Trophoblast cell (in vitro differentiated cells and primary cell): ENCODE results near the gene ZNF215. TPM values are rescaled to one million over a fixed set of nuclear protein-coding genes. Genes with fewer than 3 reads are reported as not detected.
"Not testable (repeated sequence)": the region's sequence is repeated elsewhere in the genome, so short reads cannot be mapped to it uniquely, and the experiment has no call there.

ENCODE experiments used
- DNase-seq, 2 donors: peaks; one replicate each; pipeline ENCODE4 v3.0.0-alpha.2; 2016
- H2AFZ ChIP-seq: 2 replicates; pipeline ENCODE4 v1.6.1; 2013; ENCODE audit warnings: low read length, moderate library complexity, mild to moderate bottlenecking; ENCODE audit not compliant: insufficient read depth, poor library complexity
- H2AK5ac ChIP-seq: 2 replicates; pipeline ENCODE4 v1.6.1; 2013; ENCODE audit warnings: mild to moderate bottlenecking, low read length
- H2BK120ac ChIP-seq: 2 replicates; pipeline ENCODE4 v1.6.1; 2013; ENCODE audit warnings: low read length, mild to moderate bottlenecking, moderate library complexity; ENCODE audit not compliant: insufficient read depth, poor library complexity
- H2BK12ac ChIP-seq: 2 replicates; pipeline ENCODE4 v1.6.1; 2013; ENCODE audit warnings: mild to moderate bottlenecking, low read length, moderate library complexity
- H2BK5ac ChIP-seq: 2 replicates; pipeline ENCODE4 v1.6.1; 2013; ENCODE audit warnings: low read length, low read depth, moderate library complexity, mild to moderate bottlenecking; ENCODE audit not compliant: poor library complexity
- H3K14ac ChIP-seq: 2 replicates; pipeline ENCODE4 v1.6.1; 2013; ENCODE audit warnings: mild to moderate bottlenecking, low read length
- H3K18ac ChIP-seq: 2 replicates; pipeline ENCODE4 v1.6.1; 2013; ENCODE audit warnings: mild to moderate bottlenecking, low read length
- H3K23ac ChIP-seq: 2 replicates; pipeline ENCODE4 v1.6.1; 2013; ENCODE audit warnings: low read length
- H3K27ac ChIP-seq: 2 replicates; pipeline ENCODE4 v1.5.1; 2013; ENCODE audit warnings: low read depth, mild to moderate bottlenecking, inconsistent platforms, low read length, moderate library complexity
- H3K27me3 ChIP-seq: 2 replicates; pipeline ENCODE4 v1.6.1; 2013; ENCODE audit warnings: inconsistent platforms, mild to moderate bottlenecking, low read length, moderate library complexity; ENCODE audit not compliant: insufficient read depth
- H3K36me3 ChIP-seq, 2 experiments: 1 replicate in 1 of 2; 2 replicates in 1 of 2; pipeline ENCODE4 v1.6.1; 2013; ENCODE audit warnings: low read length in 2 of 2, mild to moderate bottlenecking in 2 of 2, moderate library complexity in 1 of 2; ENCODE audit not compliant: insufficient read depth in 2 of 2, control insufficient read depth in 1 of 2
- H3K4ac ChIP-seq: 2 replicates; pipeline ENCODE4 v1.6.1; 2013; ENCODE audit warnings: low read depth, mild to moderate bottlenecking, low read length, moderate library complexity
- H3K4me1 ChIP-seq, 2 experiments: 1 replicate in 1 of 2; 2 replicates in 1 of 2; pipeline ENCODE4 v1.6.1; 2013; ENCODE audit warnings: low read length in 2 of 2, mild to moderate bottlenecking in 2 of 2, moderate library complexity in 1 of 2; ENCODE audit not compliant: insufficient read depth in 2 of 2, control insufficient read depth in 1 of 2
- H3K4me2 ChIP-seq: 2 replicates; pipeline ENCODE4 v1.6.1; 2013; ENCODE audit warnings: inconsistent platforms, mild to moderate bottlenecking, low read length, moderate library complexity
- H3K4me3 ChIP-seq: 2 replicates; pipeline ENCODE4 v1.5.1; 2013; ENCODE audit warnings: mild to moderate bottlenecking, low read depth, low read length, inconsistent platforms
- H3K79me1 ChIP-seq: one replicate; pipeline ENCODE4 v1.6.1; 2013; ENCODE audit warnings: low read length
- H3K79me2 ChIP-seq: 2 replicates; pipeline ENCODE4 v1.6.1; 2013; ENCODE audit warnings: low read length, mild to moderate bottlenecking; ENCODE audit not compliant: control insufficient read depth, insufficient read depth, poor library complexity
- H3K9ac ChIP-seq: 2 replicates; pipeline ENCODE4 v1.6.1; 2013; ENCODE audit warnings: mild to moderate bottlenecking, low read length
- H3K9me3 ChIP-seq: 2 replicates; pipeline ENCODE4 v1.6.1; 2013; ENCODE audit warnings: low read depth, mild to moderate bottlenecking, control low read depth, inconsistent platforms, low read length; ENCODE audit not compliant: insufficient read depth
- H4K12ac ChIP-seq: 2 replicates; pipeline ENCODE4 v1.6.1; 2013; ENCODE audit warnings: low read depth, mild to moderate bottlenecking, low read length, moderate library complexity
- H4K8ac ChIP-seq: 2 replicates; pipeline ENCODE4 v1.6.1; 2013; ENCODE audit warnings: low read depth, mild to moderate bottlenecking, low read length, moderate library complexity
- H4K91ac ChIP-seq: one replicate; pipeline ENCODE4 v1.6.1; 2013; ENCODE audit warnings: low read depth, mild to moderate bottlenecking, low read length, moderate library complexity
- WGBS: extraction: QIAGEN DNeasy Blood & Tissue Kit; methylation state at CpG from one replicate; pipeline ENCODE4 v1.1.7; 2013; ENCODE audit warnings: missing lambda C conversion rate; ENCODE audit not compliant: insufficient read length, insufficient coverage; ENCODE audit errors: extremely low coverage; 5-methylcytosine and 5-hydroxymethylcytosine counted together
- polyA plus RNA-seq: library from polyadenylated mRNA; stranded (reverse); fragments of 200-250 nt; gene quantifications from 2 replicates; pipeline ENCODE4 v1.2.3, GENCODE V29; 2013

Gene ZNF215
- polyA plus RNA-seq = 4.0 TPM in 2 replicates

DNA sequence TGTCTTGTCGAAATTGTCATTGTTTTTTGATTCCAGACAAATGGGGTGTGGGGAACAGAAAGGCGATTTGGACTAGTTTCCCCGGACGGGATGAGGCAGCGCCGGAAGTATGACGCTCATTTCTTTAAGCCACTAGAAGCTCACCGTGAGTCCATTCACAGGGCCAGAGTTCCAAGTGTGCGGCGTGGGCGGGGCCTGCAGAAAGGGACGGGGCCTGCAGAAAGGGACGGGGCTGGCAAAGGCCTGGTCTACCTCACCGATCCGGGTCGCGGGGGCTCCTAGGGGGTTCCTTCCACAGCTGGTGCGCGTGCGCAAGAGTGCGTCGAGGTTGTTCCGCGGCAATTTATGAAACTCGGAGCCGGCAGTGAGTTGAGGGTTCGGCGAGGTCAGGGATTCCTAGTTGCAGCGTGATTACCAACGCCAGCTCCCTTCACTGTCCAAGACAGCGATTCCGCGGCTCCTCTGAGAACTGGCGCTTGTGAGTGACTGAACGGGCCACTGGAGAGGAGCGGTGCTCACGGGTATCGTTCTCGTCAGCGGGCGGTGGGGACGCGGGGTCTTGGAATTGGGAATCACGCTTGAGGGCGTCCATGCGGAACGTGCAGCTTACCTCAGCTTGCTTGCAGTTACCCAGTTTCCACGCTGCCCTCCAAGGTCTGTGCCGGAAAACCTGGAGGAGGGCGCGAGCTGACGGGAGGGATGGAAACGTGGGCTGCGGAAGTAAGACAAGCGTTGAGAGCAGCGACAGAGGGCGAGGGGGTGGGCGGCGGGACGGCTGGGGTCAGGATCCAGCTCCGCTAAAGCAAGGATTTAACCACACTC lies at the start of gene ZNF215:
TSS of gene ZNF215 (plus strand) at position 219 of the 822 bp plus-strand sequence. CDS start 5,847 bp downstream, outside the sequence.
- peak within 1 kb of the TSS; percentile 61 for H3K18ac ChIP-seq
- peak within 1 kb of the TSS; percentile 49 for H3K9ac ChIP-seq
- H3K36me3 ChIP-seq = no peaks in the 10 kb centered on the region
- peak within 1 kb of the TSS; percentile 35 for H3K27ac ChIP-seq
- H3K9me3 ChIP-seq = no peaks in the 10 kb centered on the region
- peak within 1 kb of the TSS; percentile 75 for H4K8ac ChIP-seq
- H3K23ac ChIP-seq = no peak within 1 kb of the TSS
- H2AK5ac ChIP-seq = no peak within 1 kb of the TSS
- peaks cover 3% of the 10 kb centered on the region for H3K79me2 ChIP-seq
- H4K12ac ChIP-seq = peak within 1 kb of the TSS; percentile 1
- H2AFZ ChIP-seq = peak within 1 kb of the TSS; percentile 81
- peak within 1 kb of the TSS; percentile 79 for H3K4me3 ChIP-seq
- peak within 1 kb of the TSS; percentile 76 for H3K14ac ChIP-seq
- H2BK12ac ChIP-seq = no peak within 1 kb of the TSS
- H3K4ac ChIP-seq = peak within 1 kb of the TSS; percentile 12
- no peak within 1 kb of the TSS for H2BK5ac ChIP-seq
- DNase-seq = peak; percentile 82 to 89
- WGBS = no CpG with 5 or more reads among the region's 61 CpGs
- peak within 1 kb of the TSS; percentile 71 for H3K4me2 ChIP-seq
- peaks cover 0 to 8% of the 10 kb centered on the region in 2 experiments for H3K4me1 ChIP-seq
- H3K79me1 ChIP-seq = peaks cover 3% of the 10 kb centered on the region
- H2BK120ac ChIP-seq = peak within 1 kb of the TSS; percentile 9
- H4K91ac ChIP-seq = peak within 1 kb of the TSS; percentile 61
- H3K27me3 ChIP-seq = no peaks in the 10 kb centered on the region

GRCh38 chr11:6876914-6877313 lies 49.3 kb upstream of the ZNF215 start:
- H4K12ac ChIP-seq = no peak overlapping the region
- no peak overlapping the region for H3K18ac ChIP-seq
- H2BK5ac ChIP-seq = no peak overlapping the region
- H3K9ac ChIP-seq = no peak overlapping the region
- no peak overlapping the region for H3K4me3 ChIP-seq
- no peak overlapping the region for H3K27ac ChIP-seq
- no peak overlapping the region for H2AFZ ChIP-seq
- H3K4me2 ChIP-seq = no peak overlapping the region
- H2BK120ac ChIP-seq = no peak overlapping the region
- no peaks in the 10 kb centered on the region for H3K27me3 ChIP-seq
- no peak overlapping the region for H2BK12ac ChIP-seq
- no peak overlapping the region for H3K4ac ChIP-seq
- H3K9me3 ChIP-seq = peaks cover 5% of the 10 kb centered on the region
- H4K91ac ChIP-seq = no peak overlapping the region
- H3K79me2 ChIP-seq = no peaks in the 10 kb centered on the region
- no CpG with 5 or more reads among the region's 3 CpGs for WGBS
- no peak for DNase-seq
- no peaks in the 10 kb centered on the region for H3K79me1 ChIP-seq
- no peak overlapping the region for H4K8ac ChIP-seq
- no peak overlapping the region for H3K14ac ChIP-seq
- no peaks in the 10 kb centered on the region for H3K4me1 ChIP-seq
- no peak overlapping the region for H2AK5ac ChIP-seq
- peak overlapping the region; percentile 22 for H3K23ac ChIP-seq
- no peaks in the 10 kb centered on the region for H3K36me3 ChIP-seq

DNA sequence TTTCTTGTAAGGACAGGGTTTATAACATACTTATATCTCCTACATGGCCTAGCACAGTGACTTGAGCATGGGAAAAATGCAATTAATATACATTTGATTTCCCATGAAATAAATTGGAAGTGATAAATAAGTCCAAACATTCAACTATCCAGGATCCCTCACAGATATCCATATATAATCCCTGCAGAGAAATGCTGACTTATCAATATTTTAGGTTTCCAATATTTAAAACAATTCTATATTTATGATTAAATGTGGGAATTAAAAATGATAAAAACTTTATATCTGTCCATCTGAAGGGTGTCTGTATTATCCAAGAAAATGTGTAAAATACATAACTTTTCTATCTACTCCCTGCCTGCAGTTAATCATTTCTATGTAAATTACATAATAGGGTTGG lies 43.5 kb upstream of the ZNF215 start:
- no peak overlapping the region for H2AFZ ChIP-seq
- no peak overlapping the region for H3K4ac ChIP-seq
- no peaks in the 10 kb centered on the region for H3K9me3 ChIP-seq
- H3K27ac ChIP-seq = no peak overlapping the region
- H3K4me1 ChIP-seq = no peaks in the 10 kb centered on the region
- H3K23ac ChIP-seq = no peak overlapping the region
- H2BK12ac ChIP-seq = no peak overlapping the region
- no peaks in the 10 kb centered on the region for H3K79me1 ChIP-seq
- no peak overlapping the region for H3K4me2 ChIP-seq
- no peak overlapping the region for H2AK5ac ChIP-seq
- H3K9ac ChIP-seq = no peak overlapping the region
- H3K27me3 ChIP-seq = no peaks in the 10 kb centered on the region
- H4K8ac ChIP-seq = no peak overlapping the region
- no peak overlapping the region for H3K18ac ChIP-seq
- DNase-seq = no peak
- no peaks in the 10 kb centered on the region for H3K79me2 ChIP-seq
- no peaks in the 10 kb centered on the region for H3K36me3 ChIP-seq
- H4K12ac ChIP-seq = no peak overlapping the region
- no peak overlapping the region for H2BK5ac ChIP-seq
- no peak overlapping the region for H3K14ac ChIP-seq
- no peak overlapping the region for H2BK120ac ChIP-seq
- H3K4me3 ChIP-seq = no peak overlapping the region
- no peak overlapping the region for H4K91ac ChIP-seq

GRCh38 chr11:6887711-6888110 lies 38.5 kb upstream of the ZNF215 start:
- H4K91ac ChIP-seq, H3K36me3 ChIP-seq: not testable (repeated sequence)
- no CpG with 5 or more reads among the region's 5 CpGs for WGBS

More at GRCh38 chr11:6887711-6888110, 38.5 kb upstream of the ZNF215 start:
- H2AFZ ChIP-seq, H3K9me3 ChIP-seq, H2BK12ac ChIP-seq, H2BK5ac ChIP-seq, H3K79me2 ChIP-seq, H2BK120ac ChIP-seq, H3K4me3 ChIP-seq, H3K23ac ChIP-seq, H3K4ac ChIP-seq, H3K4me2 ChIP-seq, H3K18ac ChIP-seq, H3K79me1 ChIP-seq, DNase-seq, H3K9ac ChIP-seq, H3K4me1 ChIP-seq, H2AK5ac ChIP-seq, H3K27ac ChIP-seq, H3K27me3 ChIP-seq, H3K14ac ChIP-seq, H4K8ac ChIP-seq, H4K12ac ChIP-seq: not testable (repeated sequence)
